ENCODE measurements around the gene MAD1L1. TPM values are rescaled to one million over a fixed set of nuclear protein-coding genes. Genes with fewer than 3 reads are reported as not detected.

MAD1L1 gene
- total and polyA plus RNA-seq, 4 donors: 12.8 to 20.7 (median 16.5) TPM

DNA sequence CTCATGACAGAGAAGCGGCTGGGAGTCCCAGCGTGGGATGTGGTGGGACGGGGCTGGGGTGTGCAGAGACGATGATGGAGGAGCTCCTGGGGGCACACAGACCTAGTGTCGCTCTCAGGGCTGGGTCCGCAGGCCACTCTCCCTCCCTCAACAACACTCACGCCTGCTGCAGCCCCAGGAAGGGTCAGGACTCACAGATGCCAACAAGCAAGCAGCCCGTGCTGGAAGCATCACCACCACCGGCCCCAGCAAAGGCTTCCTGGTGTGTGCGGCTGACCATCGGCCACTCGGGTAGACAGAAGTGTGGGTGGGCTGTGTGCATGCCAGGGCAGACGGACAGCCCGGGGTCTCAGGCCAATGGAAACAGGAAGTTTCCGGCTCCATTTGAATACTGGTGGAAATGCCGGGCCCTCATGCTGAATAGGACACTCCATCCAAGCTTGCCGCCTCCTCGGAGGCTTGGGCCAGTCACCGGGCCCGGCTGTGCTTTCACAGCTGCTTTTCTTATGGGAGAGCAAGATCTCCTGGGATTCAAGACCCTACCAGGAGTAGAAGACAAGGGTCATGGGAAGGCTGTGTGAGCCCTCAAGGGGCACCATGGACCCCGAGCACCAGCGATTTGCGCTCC lies 384.6 kb downstream of the MAD1L1 start:
- Histone ChIP-seq H3K27me3 (ENCODE audit: control insufficient read depth in 4 of 4, insufficient read depth in 4 of 4, low read length in 3 of 4) (no peaks in the 10 kb centered on the region), H3K9me3 (ENCODE audit: control insufficient read depth in 4 of 4, low read length in 3 of 4) (no peaks in the 10 kb centered on the region), H3K36me3 (ENCODE audit: control insufficient read depth in 4 of 4, insufficient read depth in 3 of 4, low read depth in 1 of 4, low read length in 3 of 4) (peaks cover 0 to 2% (median under 1%) of the 10 kb centered on the region in 4 donors), H3K9ac (ENCODE audit: low read depth in 1 of 2, low read length in 2 of 2) (no peak overlapping the region), H3K4me1 (ENCODE audit: control insufficient read depth in 4 of 4, insufficient read depth in 4 of 4, low read length in 3 of 4) (peaks cover 7 to 33% (median 19%) of the 10 kb centered on the region in 4 donors), H3K27ac (ENCODE audit: low read depth in 1 of 2, low read length in 2 of 2) (no peak overlapping the region), H3K4me3 (ENCODE audit: low read depth in 1 of 3, low read length in 3 of 3) (no peak overlapping the region)
- no peak for DNase-seq (ENCODE audit: low spot score)
- WGBS: 91% methylated on average over 23 of the region's 23 CpGs
- TF ChIP-seq FOXA2 (IDR thresholded peaks at IDR 0.05) (no peak), FOXA1 (IDR thresholded peaks at IDR 0.05) (no peak), YY1 (IDR thresholded peaks at IDR 0.05) (no peak), HNF4A (conservative IDR thresholded peaks at IDR 0.05) (no peak), JUND (IDR thresholded peaks at IDR 0.05) (no peak), TAF1 (conservative IDR thresholded peaks at IDR 0.05) (no peak), RAD21 (IDR thresholded peaks at IDR 0.05) (no peak), HNF4G (IDR thresholded peaks at IDR 0.05) (no peak), NR2F2 (IDR thresholded peaks at IDR 0.05) (no peak), RXRA (IDR thresholded peaks at IDR 0.05) (no peak)
- TF ChIP-seq, protein P1, sequence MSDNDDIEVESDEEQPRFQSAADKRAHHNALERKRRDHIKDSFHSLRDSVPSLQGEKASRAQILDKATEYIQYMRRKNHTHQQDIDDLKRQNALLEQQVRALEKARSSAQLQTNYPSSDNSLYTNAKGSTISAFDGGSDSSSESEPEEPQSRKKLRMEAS (IDR thresholded peaks at IDR 0.05): no peak
- TF ChIP-seq, protein P2, sequence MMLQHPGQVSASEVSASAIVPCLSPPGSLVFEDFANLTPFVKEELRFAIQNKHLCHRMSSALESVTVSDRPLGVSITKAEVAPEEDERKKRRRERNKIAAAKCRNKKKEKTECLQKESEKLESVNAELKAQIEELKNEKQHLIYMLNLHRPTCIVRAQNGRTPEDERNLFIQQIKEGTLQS (IDR thresholded peaks at IDR 0.05): no peak
- TF ChIP-seq, protein P3, sequence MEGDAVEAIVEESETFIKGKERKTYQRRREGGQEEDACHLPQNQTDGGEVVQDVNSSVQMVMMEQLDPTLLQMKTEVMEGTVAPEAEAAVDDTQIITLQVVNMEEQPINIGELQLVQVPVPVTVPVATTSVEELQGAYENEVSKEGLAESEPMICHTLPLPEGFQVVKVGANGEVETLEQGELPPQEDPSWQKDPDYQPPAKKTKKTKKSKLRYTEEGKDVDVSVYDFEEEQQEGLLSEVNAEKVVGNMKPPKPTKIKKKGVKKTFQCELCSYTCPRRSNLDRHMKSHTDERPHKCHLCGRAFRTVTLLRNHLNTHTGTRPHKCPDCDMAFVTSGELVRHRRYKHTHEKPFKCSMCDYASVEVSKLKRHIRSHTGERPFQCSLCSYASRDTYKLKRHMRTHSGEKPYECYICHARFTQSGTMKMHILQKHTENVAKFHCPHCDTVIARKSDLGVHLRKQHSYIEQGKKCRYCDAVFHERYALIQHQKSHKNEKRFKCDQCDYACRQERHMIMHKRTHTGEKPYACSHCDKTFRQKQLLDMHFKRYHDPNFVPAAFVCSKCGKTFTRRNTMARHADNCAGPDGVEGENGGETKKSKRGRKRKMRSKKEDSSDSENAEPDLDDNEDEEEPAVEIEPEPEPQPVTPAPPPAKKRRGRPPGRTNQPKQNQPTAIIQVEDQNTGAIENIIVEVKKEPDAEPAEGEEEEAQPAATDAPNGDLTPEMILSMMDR (IDR thresholded peaks at IDR 0.05; ENCODE audit: low read depth, low read length, missing input control): no peak
- TF ChIP-seq, protein P4, sequence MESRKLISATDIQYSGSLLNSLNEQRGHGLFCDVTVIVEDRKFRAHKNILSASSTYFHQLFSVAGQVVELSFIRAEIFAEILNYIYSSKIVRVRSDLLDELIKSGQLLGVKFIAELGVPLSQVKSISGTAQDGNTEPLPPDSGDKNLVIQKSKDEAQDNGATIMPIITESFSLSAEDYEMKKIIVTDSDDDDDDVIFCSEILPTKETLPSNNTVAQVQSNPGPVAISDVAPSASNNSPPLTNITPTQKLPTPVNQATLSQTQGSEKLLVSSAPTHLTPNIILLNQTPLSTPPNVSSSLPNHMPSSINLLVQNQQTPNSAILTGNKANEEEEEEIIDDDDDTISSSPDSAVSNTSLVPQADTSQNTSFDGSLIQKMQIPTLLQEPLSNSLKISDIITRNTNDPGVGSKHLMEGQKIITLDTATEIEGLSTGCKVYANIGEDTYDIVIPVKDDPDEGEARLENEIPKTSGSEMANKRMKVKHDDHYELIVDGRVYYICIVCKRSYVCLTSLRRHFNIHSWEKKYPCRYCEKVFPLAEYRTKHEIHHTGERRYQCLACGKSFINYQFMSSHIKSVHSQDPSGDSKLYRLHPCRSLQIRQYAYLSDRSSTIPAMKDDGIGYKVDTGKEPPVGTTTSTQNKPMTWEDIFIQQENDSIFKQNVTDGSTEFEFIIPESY (IDR thresholded peaks at IDR 0.05): no peak

DNA sequence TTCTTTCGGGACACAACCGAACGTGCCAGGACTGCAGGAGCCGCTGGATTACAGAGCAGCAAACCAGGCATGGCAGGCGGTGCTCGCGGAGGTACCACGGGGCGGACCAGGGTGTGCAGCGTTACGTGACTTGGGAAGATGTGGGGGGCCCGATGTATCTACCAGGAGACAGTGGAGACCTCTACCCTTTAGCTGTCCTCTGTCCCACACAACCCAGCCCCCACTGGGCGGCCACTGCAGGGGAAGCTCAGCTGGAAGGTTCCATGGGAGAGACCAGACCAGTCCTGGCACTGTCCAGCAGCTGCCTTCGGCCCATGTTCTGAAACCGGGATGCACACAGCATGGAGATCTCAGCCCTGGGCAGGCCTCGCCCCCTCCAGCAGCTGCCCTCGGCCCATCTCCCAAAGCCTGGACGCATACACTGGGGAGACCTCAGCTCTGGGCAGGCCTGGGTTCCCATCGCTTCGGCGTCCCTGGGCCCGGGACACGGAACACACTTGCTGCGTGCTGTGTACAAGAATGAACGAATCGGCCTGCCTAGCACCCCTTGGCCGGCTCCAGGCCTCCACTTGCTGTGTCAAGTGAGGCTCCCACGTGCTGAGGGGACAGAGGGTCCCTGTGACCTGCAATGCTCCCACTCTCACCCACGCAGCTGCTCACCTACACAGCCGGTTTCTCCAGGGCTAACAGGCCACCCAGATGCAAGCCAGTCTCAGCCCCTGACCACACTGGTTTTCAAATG lies 385.3 kb downstream of the MAD1L1 start:
- H3K36me3 ChIP-seq (ENCODE audit: control insufficient read depth in 4 of 4, insufficient read depth in 3 of 4, low read depth in 1 of 4, low read length in 3 of 4): peaks cover 0 to 2% (median under 1%) of the 10 kb centered on the region in 4 donors
- peaks cover 9 to 34% (median 20%) of the 10 kb centered on the region in 4 donors for H3K4me1 ChIP-seq (ENCODE audit: control insufficient read depth in 4 of 4, insufficient read depth in 4 of 4, low read length in 3 of 4)
- H3K9me3 ChIP-seq (ENCODE audit: control insufficient read depth in 4 of 4, low read length in 3 of 4): no peaks in the 10 kb centered on the region
- no peak for DNase-seq (ENCODE audit: low spot score)
- TF ChIP-seq RXRA (IDR thresholded peaks at IDR 0.05) (no peak), FOXA2 (IDR thresholded peaks at IDR 0.05) (no peak), JUND (IDR thresholded peaks at IDR 0.05) (no peak), FOXA1 (IDR thresholded peaks at IDR 0.05) (no peak), EGR1 (IDR thresholded peaks at IDR 0.05; ENCODE audit: low read depth in 2 of 2) (no peak)
- H3K27me3 ChIP-seq (ENCODE audit: control insufficient read depth in 4 of 4, insufficient read depth in 4 of 4, low read length in 3 of 4): no peaks in the 10 kb centered on the region
- WGBS: 95% methylated on average over 30 of the region's 30 CpGs
- no peak overlapping the region for H3K4me3 ChIP-seq (ENCODE audit: low read depth in 1 of 3, low read length in 3 of 3)
- H3K9ac ChIP-seq (ENCODE audit: low read depth in 1 of 2, low read length in 2 of 2): no peak overlapping the region
- H3K27ac ChIP-seq (ENCODE audit: low read depth in 1 of 2, low read length in 2 of 2): no peak overlapping the region
